Lung (tissue), 12 donors: ENCODE data around the gene CEPT1. TPM values are rescaled to one million over a fixed set of nuclear protein-coding genes. Genes with fewer than 3 reads are reported as not detected.
A peak's percentile ranks its signal among the peaks of the same experiment; 100 is the strongest.

Experiments
- ATAC-seq: fragments of 200-7000 bp; cut with Tn5 transposase; one replicate; pipeline ENCODE4 v1.9.1; 2020; ENCODE audit warnings: moderate number of reproducible peaks; ENCODE audit not compliant: insufficient read depth, low FRiP score
- DNase-seq, 3 donors: peaks; one replicate each; pipeline ENCODE4 v3.0.0-alpha.2; 2013 to 2017
- H3K27ac ChIP-seq, 2 donors: one replicate each; pipeline ENCODE4 v1.5.1; 2013; ENCODE audit warnings: mild to moderate bottlenecking in 2 of 2, moderate library complexity in 2 of 2, control low read depth in 1 of 2, inconsistent platforms in 1 of 2, low read depth in 1 of 2, low read length in 1 of 2
- H3K27me3 ChIP-seq, 3 donors: one replicate each; pipeline ENCODE4 v1.5.1; 2013; ENCODE audit warnings: low read length in 2 of 3; ENCODE audit not compliant: control insufficient read depth in 3 of 3, insufficient read depth in 3 of 3
- H3K36me3 ChIP-seq, 4 donors: one replicate each; pipeline ENCODE4 v1.5.1; 2013; ENCODE audit warnings: low read length in 4 of 4, mild to moderate bottlenecking in 1 of 4, moderate library complexity in 1 of 4; ENCODE audit not compliant: control insufficient read depth in 4 of 4, insufficient read depth in 4 of 4
- H3K4me1 ChIP-seq, 5 donors: one replicate each; pipeline ENCODE4 v1.5.1; 2013; ENCODE audit warnings: low read length in 5 of 5, mild to moderate bottlenecking in 2 of 5, moderate library complexity in 1 of 5; ENCODE audit not compliant: control insufficient read depth in 5 of 5, insufficient read depth in 5 of 5
- H3K4me3 ChIP-seq: one replicate; pipeline ENCODE4 v1.5.1; 2013; ENCODE audit warnings: mild to moderate bottlenecking, control low read depth, moderate library complexity
- H3K9ac ChIP-seq, 2 donors: one replicate each; pipeline ENCODE4 v1.5.1; 2013; ENCODE audit warnings: low read length in 2 of 2, control low read depth in 1 of 2; ENCODE audit not compliant: insufficient read depth in 1 of 2
- H3K9me3 ChIP-seq, 4 donors: one replicate each; pipeline ENCODE4 v1.5.1; 2013; ENCODE audit warnings: low read length in 3 of 4, mild to moderate bottlenecking in 1 of 4, moderate library complexity in 1 of 4; ENCODE audit not compliant: control insufficient read depth in 4 of 4, insufficient read depth in 3 of 4
- WGBS, 2 donors: extraction: QIAGEN DNeasy Blood & Tissue Kit; methylation state at CpG; one replicate each; pipeline ENCODE4 v1.1.7; 2013; 5-methylcytosine and 5-hydroxymethylcytosine counted together
- polyA plus RNA-seq, 2 donors: library from polyadenylated mRNA; stranded (reverse); fragments of 200-250 nt; gene quantifications; one replicate each; pipeline ENCODE4 v1.2.1, GENCODE V29; 2013
- total RNA-seq, 2 donors: library from RNA; depleted of rRNA in 1 of 2; stranded (reverse); fragments of >200 nt in 1 of 2; gene quantifications; one replicate each; pipeline ENCODE4 v1.2.1, GENCODE V29; 2014 to 2021
- TF ChIP-seq, protein P1 (sequence below): IDR thresholded peaks from 2 replicates; pipeline ENCODE4 v1.5.1; 2012; ENCODE audit warnings: mild to moderate bottlenecking; ENCODE audit errors: control extremely low read depth, extremely low read depth
- donor health status: control.
- donor health status: control.
- donor health status: Bipolar disorder and iron deficiency.
- donor health status: healthy.
- donor health status: DM: yes; HTN: yes; CAD: no.

CEPT1 gene
- total and polyA plus RNA-seq, 4 donors: 18.6 to 71.2 (median 26.2) TPM

DNA sequence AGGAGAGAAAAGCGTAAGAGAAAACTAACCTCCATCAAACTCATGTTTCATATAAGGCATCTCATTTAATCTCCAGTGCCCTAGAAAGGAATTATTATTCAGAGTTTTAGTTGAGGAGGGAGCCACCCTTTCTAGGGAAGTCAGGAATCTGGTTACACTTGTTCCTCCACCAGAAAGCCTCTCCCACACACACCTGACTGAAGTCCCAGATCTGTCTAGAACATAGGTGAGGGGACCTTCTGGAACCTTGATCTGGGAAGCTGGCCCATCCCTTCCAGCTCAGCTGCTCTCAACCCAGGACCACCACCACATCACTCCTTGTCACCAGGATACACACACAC is 62.3 kb downstream of the CEPT1 start:
- no peaks in the 10 kb centered on the region for H3K9me3 ChIP-seq
- H3K4me3 ChIP-seq: no peak overlapping the region
- TF ChIP-seq, protein P1, sequence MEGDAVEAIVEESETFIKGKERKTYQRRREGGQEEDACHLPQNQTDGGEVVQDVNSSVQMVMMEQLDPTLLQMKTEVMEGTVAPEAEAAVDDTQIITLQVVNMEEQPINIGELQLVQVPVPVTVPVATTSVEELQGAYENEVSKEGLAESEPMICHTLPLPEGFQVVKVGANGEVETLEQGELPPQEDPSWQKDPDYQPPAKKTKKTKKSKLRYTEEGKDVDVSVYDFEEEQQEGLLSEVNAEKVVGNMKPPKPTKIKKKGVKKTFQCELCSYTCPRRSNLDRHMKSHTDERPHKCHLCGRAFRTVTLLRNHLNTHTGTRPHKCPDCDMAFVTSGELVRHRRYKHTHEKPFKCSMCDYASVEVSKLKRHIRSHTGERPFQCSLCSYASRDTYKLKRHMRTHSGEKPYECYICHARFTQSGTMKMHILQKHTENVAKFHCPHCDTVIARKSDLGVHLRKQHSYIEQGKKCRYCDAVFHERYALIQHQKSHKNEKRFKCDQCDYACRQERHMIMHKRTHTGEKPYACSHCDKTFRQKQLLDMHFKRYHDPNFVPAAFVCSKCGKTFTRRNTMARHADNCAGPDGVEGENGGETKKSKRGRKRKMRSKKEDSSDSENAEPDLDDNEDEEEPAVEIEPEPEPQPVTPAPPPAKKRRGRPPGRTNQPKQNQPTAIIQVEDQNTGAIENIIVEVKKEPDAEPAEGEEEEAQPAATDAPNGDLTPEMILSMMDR: no peak
- peaks cover 0 to 8% (median 0%) of the 10 kb centered on the region in 4 donors for H3K36me3 ChIP-seq
- H3K4me1 ChIP-seq: peaks cover 0 to 30% (median 2%) of the 10 kb centered on the region in 5 donors
- ATAC-seq (no peak), DNase-seq (peak in 1 of 3 donors; percentile 47)
- peak overlapping the region in 1 of 2 donors; percentile 96 for H3K27ac ChIP-seq
- whole genome bisulfite sequencing, 2 donors: 92 to 96% methylated on average over 1 of the region's 1 CpG
- H3K27me3 ChIP-seq: peaks cover 0 to 20% (median 3%) of the 10 kb centered on the region in 3 donors
- no peak overlapping the region for H3K9ac ChIP-seq

DNA sequence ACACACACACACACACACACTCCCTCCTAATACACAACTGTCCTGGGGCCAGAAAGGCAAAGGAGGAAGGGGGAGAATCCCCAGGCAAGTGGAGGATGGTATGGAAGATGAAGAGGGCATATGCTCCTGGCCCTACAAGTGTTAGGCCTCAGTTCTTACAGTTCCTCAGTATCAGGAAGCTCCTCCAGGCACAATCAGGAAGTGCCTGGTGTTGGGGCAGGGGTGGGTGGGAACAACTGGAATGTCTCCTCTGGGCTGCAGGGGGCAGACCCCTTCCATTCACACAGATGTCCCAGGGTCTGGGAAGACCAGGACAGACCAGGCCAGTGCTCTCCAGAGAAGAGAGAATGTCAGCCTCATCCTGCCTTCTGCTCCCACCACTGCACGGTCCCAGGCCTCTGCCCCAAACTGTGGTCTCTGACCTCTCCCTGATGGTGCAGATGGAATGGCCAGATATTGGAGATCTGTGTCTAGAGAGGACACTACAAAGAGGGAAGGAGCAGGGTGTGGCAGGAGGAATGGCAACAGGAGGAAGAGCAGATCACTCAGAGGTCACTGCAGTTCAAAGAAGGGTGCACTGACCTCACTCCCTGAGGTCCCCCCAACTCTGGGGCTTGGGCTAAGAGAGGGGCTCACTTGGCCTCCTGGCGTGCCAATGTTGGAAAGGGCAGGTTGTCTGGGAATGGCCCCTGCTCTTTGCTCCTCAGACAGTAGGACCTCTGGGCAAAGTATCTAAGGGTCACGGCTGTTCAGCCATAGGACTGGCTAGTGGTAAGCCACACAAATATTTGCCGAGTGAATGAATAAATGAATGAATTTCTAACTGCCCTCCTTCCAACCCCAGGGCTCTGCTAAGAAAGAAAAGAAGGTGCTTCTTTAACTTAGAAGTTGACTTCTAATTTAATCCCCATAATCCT is 62.9 kb downstream of the CEPT1 start:
- Histone ChIP-seq H3K9me3 (no peaks in the 10 kb centered on the region), H3K4me3 (no peak overlapping the region), H3K36me3 (peaks cover 0 to 2% (median 0%) of the 10 kb centered on the region in 4 donors), H3K9ac (no peak overlapping the region), H3K27me3 (peaks cover 0 to 20% (median 3%) of the 10 kb centered on the region in 3 donors), H3K27ac (peak overlapping the region in 1 of 2 donors; percentile 96), H3K4me1 (peaks cover 0 to 30% (median 2%) of the 10 kb centered on the region in 5 donors)
- no peak for DNase-seq
- 48 to 58% methylated on average over 4 of the region's 4 CpGs for WGBS, 2 donors
- no peak for ATAC-seq
- TF ChIP-seq, protein P1: no peak

DNA sequence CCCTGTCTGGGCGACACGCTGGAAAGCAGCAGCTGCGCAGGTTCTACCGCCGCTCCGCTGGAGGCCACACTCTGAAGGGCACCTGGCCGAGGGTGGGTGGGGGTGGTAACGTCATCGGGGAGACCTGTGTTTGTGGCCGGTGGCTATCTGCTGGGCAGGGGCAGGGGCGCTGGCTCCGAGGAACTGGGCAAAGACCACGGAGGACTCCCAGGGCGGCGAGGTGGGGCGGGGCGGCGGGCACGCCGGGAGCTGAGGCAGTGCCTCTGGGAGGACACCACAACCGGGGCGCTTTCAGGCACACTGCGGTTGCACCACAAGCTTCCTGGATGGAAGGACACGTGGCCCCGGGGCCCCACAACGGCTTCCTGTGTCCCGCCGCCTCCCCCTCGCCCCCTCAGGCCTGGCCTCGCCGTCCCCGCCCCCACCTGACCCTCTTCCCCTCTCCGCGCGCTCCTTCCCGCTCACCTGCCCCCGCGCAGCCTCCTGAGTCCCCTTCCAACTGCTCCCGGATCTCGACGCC is 63.7 kb downstream of the CEPT1 start:
- 4 to 11% methylated on average over 30 to 41 of the region's 41 CpGs for WGBS, 2 donors
- no peaks in the 10 kb centered on the region for H3K9me3 ChIP-seq
- peak overlapping the region in 1 of 2 donors; percentile 96 for H3K27ac ChIP-seq
- DNase-seq: peak in 2 of 3 donors; percentile 59 to 65
- H3K4me1 ChIP-seq: peaks cover 0 to 28% (median 2%) of the 10 kb centered on the region in 5 donors
- TF ChIP-seq, protein P1: no peak
- peak overlapping the region; percentile 70 for H3K4me3 ChIP-seq
- peaks cover 0 to 20% (median 3%) of the 10 kb centered on the region in 3 donors for H3K27me3 ChIP-seq
- no peak overlapping the region for H3K9ac ChIP-seq
- ATAC-seq: peak; percentile 62
- H3K36me3 ChIP-seq: peaks cover 0 to 2% (median 0%) of the 10 kb centered on the region in 4 donors
